Measurements from ENCODE around the gene BMX. TPM values are rescaled to one million over a fixed set of nuclear protein-coding genes. Genes with fewer than 3 reads are reported as not detected.

The BMX gene
- polyA plus RNA-seq (2011; rRNA removed), result not detected in 2 replicates
- polyA minus RNA-seq (2011; rRNA and poly(A)+ RNA removed), result not detected in 2 replicates

DNA sequence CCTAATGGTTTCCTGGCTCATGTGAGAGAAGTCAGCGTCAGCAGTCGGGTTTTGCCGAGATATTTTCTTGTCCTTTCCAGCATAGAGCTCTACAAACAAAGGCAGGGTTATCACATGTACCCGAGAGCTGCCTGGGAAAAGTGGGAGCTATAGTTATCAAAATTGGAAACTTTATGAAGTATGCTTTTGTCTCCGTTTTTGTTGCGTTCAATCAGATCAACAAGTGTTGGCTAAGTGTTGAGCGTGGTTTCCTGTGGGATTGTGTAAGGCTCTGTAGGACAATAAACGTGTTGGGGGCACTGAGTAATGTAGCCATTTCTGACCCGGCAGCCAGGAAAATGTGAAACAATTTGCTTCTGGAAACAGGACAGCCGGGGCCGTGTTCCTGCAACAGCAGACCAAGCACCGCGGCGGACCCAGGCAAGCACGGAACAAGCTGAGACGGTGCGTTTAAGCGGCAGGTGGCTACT lies at the start of gene BMX:
TSS of gene BMX (plus strand) at position 311 of the 470 bp plus-strand sequence. CDS start 7,547 bp downstream, outside the sequence.
- ChIA-PET POLR2A (no interaction called here), CTCF (no interaction called here)
- no peak within 1 kb of the TSS for H3K4me3 ChIP-seq (ENCODE audit: low read depth, low read length)
- no peak for DNase-seq (ENCODE audit: low read depth)
- no peaks in the 10 kb centered on the region for H3K36me3 ChIP-seq (ENCODE audit: control insufficient read depth, insufficient read depth, low read length)
- TF ChIP-seq, protein P1, sequence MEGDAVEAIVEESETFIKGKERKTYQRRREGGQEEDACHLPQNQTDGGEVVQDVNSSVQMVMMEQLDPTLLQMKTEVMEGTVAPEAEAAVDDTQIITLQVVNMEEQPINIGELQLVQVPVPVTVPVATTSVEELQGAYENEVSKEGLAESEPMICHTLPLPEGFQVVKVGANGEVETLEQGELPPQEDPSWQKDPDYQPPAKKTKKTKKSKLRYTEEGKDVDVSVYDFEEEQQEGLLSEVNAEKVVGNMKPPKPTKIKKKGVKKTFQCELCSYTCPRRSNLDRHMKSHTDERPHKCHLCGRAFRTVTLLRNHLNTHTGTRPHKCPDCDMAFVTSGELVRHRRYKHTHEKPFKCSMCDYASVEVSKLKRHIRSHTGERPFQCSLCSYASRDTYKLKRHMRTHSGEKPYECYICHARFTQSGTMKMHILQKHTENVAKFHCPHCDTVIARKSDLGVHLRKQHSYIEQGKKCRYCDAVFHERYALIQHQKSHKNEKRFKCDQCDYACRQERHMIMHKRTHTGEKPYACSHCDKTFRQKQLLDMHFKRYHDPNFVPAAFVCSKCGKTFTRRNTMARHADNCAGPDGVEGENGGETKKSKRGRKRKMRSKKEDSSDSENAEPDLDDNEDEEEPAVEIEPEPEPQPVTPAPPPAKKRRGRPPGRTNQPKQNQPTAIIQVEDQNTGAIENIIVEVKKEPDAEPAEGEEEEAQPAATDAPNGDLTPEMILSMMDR (IDR thresholded peaks at IDR 0.05; ENCODE audit: insufficient read depth, low read depth, low read length), result no peak
- no peaks in the 10 kb centered on the region for H3K27me3 ChIP-seq (ENCODE audit: control insufficient read depth, insufficient read depth, low read length)

DNA sequence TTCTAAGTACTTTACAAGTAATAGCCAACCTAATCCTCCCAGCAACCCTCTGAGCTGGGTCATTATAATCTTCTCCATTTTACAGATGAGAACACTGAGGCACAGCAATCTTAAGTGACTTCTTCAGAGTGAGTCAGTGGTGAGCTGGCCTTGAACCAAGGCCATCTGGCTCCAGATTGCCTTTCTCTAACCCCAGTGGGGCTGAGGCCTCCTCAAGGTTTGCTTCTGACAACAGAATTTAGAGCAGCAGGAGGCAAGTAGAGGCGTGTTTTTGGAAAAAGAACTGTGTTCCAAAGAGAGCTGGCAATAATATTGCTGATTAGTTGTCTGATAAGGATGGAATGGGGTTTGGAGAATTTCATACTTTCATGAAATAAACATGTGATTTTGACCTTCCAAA lies 48.7 kb upstream of the BMX start:
- no peaks in the 10 kb centered on the region; the same call in 1 of the 2 replicates for H3K36me3 ChIP-seq (ENCODE audit: control insufficient read depth, insufficient read depth, low read length)
- H3K27me3 ChIP-seq (ENCODE audit: control insufficient read depth, insufficient read depth, low read length), result no peaks in the 10 kb centered on the region
- no peak overlapping the region for H3K4me3 ChIP-seq (ENCODE audit: low read depth, low read length)
- ChIA-PET POLR2A (no interaction called here), CTCF (no interaction called here)
- TF ChIP-seq, protein P1 (IDR thresholded peaks at IDR 0.05; ENCODE audit: insufficient read depth, low read depth, low read length), result no peak
- no peak for DNase-seq (ENCODE audit: low read depth)

DNA sequence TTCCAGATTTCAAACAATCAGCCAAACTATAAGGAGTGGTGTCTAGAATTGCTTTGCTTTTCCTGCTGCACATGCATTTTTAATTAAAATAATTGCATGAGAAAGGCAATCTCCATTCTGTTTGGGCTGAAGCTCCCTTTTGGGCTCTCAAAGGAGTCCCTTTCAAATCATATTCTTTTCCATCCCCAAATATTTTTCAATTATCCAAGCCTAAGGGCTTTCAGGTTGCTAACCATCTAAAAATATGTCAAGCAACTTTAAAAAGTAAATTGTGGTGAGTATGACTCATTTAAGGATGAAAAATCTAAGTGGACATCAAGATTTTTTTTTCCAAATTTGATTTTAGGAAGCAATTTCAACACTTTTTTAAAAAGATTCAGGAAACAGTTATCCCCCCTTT lies 35.9 kb upstream of the BMX start:
- Histone ChIP-seq H3K27me3 (ENCODE audit: control insufficient read depth, insufficient read depth, low read length) (no peaks in the 10 kb centered on the region), H3K4me3 (ENCODE audit: low read depth, low read length) (no peak overlapping the region), H3K36me3 (ENCODE audit: control insufficient read depth, insufficient read depth, low read length) (no peaks in the 10 kb centered on the region)
- no peak for DNase-seq (ENCODE audit: low read depth)
- ChIA-PET CTCF (interaction anchor here (0.6 kb wide), 1 partner anchor 1102 kb away, joined by 3 read pairs; no protein-coding TSS in a partner anchor), POLR2A (no interaction called here)
- TF ChIP-seq, protein P1 (IDR thresholded peaks at IDR 0.05; ENCODE audit: insufficient read depth, low read depth, low read length), result no peak

DNA sequence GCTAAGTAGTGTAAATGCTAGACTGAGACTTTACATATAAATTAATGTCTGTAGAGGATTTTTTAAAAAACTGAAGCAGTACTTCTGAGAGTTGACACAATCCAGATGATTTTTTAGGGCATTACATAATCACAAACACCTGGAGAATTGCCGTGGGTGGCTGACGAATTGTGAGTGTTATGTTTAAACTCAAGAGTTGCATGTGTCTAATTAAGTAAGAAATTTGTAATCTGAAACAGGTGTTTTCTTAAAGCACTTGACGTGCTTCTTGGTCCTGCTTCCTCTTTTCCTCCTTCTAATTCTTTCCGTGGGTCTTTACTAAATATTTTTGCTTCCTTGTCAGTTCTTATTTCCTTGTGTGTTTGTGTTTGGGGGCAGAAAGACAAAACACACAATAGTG lies 35.3 kb upstream of the BMX start:
- TF ChIP-seq, protein P1 (IDR thresholded peaks at IDR 0.05; ENCODE audit: insufficient read depth, low read depth, low read length), result no peak

DNA sequence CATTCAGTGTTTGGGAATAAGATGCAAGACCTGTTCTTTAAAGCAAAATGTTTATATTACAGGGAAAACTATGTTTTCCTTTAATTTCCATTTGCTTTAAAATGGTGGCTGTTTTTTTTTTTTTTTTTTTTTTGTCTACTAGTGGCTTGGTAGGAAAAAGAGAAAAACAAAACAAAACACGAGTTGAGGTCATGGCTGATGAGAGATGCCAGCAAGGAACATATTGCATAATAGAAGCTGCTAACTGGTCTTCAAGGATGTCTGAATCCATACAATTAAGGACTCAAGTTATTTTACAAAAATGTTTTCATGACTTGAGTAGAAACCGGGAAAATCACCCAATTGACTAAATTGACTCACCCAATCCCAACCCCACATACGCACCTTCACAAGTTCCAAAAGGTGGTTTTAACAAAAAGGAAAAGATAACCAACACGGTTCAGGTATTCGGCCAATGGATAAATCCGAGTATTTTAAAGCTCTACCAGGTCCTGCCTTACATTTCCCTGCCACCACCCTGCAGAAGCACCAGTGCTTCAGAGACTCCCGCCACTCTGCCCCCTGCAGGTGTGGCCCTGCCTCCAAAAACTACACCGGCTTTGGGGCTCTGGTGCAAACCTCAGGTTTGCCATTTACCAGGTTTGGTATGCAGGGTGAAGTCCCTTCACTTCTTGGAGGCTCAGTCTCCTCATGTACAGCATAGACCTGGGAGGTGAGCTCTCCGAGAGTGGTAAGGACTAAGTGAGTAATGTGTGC lies 34.5 kb upstream of the BMX start:
- ChIA-PET POLR2A (no interaction called here), CTCF (interaction anchor here (1.0 to 7.9 kb wide), 2 partner anchors 116 to 166 kb away, joined by 4 to 172 read pairs; no protein-coding TSS in a partner anchor)
- Histone ChIP-seq H3K36me3 (ENCODE audit: control insufficient read depth, insufficient read depth, low read length) (no peaks in the 10 kb centered on the region), H3K4me3 (ENCODE audit: low read depth, low read length) (no peak overlapping the region), H3K27me3 (ENCODE audit: control insufficient read depth, insufficient read depth, low read length) (no peaks in the 10 kb centered on the region)
- TF ChIP-seq, protein P1 (IDR thresholded peaks at IDR 0.05; ENCODE audit: insufficient read depth, low read depth, low read length), result 0 out of 2 replicates have a peak, but pooled peaks have one; percentile 19
- no peak for DNase-seq (ENCODE audit: low read depth)

More for the DNA sequence above, 35.3 kb upstream of the BMX start:
- POLR2A ChIA-PET, result no interaction called here
- Histone ChIP-seq H3K27me3 (ENCODE audit: control insufficient read depth, insufficient read depth, low read length) (no peaks in the 10 kb centered on the region), H3K4me3 (ENCODE audit: low read depth, low read length) (no peak overlapping the region), H3K36me3 (ENCODE audit: control insufficient read depth, insufficient read depth, low read length) (no peaks in the 10 kb centered on the region)
- DNase-seq (ENCODE audit: low read depth), result peak; percentile 54
- CTCF ChIA-PET, result interaction anchor here (7.9 kb wide), 1 partner anchor 115 kb away, joined by 172 read pairs; no protein-coding TSS in a partner anchor

All from BJ (cell line).